GM19372 (cell line): ENCODE measurements around the gene WDR82.

Experiments
- ATAC-seq: cut with Tn5 transposase; IDR thresholded peaks from one replicate; pipeline ENCODE4 v1.9.1; 2021; ENCODE audit warnings: mild to moderate bottlenecking, low read depth, moderate library complexity; ENCODE audit not compliant: unreplicated experiment

Gene WDR82

GRCh38 chr3:52211268-52211891, 67.1 kb downstream of the WDR82 start:
- no peak for ATAC-seq

- no peak for ATAC-seq
Measured at GRCh38 chr3:52210550-52211046, 67.9 kb downstream of the WDR82 start.

- no peak for ATAC-seq
Measured at GRCh38 chr3:52210037-52210436, 68.4 kb downstream of the WDR82 start.

- no peak for ATAC-seq
Measured at GRCh38 chr3:52208556-52208955, 69.9 kb downstream of the WDR82 start.

- ATAC-seq, result no peak
Measured at GRCh38 chr3:52205727-52206372, 72.6 kb downstream of the WDR82 start.
